K562 treated with DMSO at 1 percent for 12 hours (cell line): Measurements from ENCODE around the gene PLEKHH1. TPM values are rescaled to one million over a fixed set of nuclear protein-coding genes. Genes with fewer than 3 reads are reported as not detected.

Experiments used
- total RNA-seq: library from RNA; unstranded; fragments of 300-600 nt; gene quantifications from 2 replicates; pipeline ENCODE4 v1.2.3, GENCODE V29; 2022; ENCODE audit not compliant: insufficient read depth

Gene PLEKHH1
- total RNA-seq = 2.6 and 4.3 TPM in 2 replicates

DNA sequence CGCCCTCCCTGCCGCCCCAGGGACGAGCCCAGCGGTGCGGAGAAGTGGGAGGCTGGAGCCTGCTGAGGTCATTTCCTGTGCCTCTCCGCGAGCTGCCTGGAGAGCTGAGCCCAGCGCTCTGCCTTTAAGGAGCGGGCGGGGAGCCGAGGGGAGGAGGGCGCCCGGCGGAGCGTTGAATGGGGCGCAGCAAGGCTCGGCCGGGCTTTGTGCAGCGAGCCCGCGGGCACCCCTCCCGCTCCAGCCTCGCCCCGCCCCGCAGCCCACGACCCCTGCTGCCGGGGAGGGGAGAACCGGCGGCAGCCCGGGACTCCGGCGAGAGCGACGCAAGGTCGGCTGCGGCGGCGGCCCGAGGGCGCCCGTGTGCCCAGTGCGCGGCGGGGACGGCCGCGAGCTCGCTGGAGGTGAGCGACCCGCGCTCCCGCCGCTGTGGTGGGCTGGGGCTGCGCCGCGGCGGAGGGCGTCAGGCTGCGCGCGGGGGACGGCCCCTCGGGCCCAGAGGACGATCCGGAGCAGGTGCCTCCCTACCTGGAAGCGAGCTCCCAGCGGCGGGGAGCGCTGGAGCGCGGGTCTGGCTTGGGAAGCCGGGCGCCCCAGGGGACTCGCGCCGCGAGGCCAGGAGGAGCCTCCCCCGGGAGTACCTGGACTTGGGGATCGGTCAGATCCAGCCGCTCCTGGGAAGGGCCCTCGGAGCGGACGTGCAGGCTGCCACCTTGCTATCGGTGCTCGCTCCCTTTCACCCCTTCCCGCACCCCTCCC, at the start of gene PLEKHH1:
Gene PLEKHH1, plus strand, starts transcription at position 293 of the 756 bp plus-strand sequence. CDS start 8,578 bp downstream, outside the sequence.

DNA sequence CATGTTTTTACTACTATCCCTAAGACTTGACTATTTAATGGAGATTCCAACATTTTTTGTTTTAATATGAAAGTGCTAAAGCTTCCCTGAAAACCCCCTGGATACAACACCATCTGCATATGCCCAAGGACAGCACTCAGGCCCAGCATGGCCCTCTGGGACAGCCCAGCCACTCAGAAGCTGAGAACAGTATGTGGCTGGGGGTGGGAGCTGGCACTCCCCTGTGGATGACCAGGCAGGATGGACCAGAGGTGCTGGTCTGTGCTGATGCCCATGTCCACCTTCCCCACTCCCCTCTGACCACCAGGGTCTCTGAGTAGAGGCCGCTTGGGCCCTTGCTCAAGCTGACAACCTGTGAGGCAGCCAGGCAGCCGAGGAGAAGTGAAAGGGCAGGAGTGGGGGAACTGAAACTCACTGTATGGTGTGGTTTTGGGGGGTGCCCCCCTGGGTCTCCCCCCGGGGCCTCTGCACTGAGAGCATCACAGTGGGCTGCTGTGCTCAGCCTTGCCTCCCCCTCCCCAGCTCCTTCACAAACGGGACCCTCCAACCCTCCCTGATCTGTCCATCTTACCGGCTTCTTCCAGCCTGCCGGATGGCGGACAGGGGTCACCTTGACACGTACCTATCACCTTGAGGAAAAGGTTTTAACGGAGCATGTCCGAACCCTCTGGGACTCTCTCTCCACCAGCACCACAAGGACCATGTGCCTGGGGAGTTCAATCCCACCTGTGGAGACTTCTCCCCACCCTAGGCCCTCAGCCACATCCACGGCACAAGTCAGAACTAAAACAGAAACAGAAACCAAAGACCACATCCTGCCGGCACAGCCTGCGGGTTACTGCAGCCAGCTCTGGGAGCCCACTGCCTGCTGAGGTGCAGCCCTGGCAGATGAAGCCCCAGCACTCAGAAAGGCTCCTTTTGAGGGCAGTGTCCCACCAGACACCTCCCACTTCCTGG, 44.9 kb upstream of the PLEKHH1 start, which contains the start of gene TMEM229B:
Gene TMEM229B, minus strand, starts transcription at position 785 of the 957 bp plus-strand sequence. CDS start 14,798 bp downstream, outside the sequence.

DNA sequence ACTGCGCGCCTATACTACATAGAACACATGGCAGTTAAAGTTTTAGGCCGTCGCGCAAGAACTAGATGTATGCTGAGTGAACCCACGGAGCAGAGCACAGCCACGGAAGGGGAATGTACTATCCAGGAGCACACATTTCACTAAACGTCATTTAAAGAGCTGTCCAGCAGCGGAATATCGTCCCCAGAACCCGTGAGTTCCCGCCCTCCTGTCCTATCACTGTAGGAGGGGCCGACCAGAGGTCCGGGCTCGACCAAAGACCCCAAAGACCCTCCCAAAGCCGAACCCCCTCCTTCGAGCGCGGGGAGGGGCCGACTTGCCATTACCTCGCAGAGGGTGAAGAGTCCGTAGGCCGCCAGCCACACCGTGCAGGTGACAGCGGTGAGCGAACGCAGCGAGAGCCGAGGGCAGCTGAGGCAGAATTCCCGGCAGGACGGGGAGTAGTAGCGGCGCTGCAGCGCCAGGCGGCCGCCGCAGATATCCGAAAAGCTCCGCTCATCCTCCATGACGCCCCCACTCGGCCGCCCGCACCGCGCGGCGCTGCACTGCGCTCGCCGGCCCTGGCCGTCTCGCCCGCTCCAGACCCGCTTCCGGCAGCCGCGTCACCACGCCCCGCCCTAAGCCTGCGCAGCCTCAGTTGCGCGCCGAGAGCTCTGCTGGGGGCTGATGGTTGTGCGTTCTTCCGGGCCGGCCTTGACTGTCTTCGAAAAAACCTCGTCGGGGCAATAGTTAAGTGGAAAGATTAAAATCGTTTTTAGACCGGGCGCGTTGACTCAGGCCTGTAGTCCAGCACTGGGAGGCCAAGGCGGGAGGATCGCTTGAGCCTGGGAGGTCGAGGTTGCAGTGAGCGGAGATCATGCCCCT, 66.8 kb downstream of the PLEKHH1 start, which contains the start of gene PIGH:
Gene PIGH, minus strand, starts transcription at position 571 of the 864 bp plus-strand sequence. Its CDS starts 65 bp downstream, at position 506.

DNA sequence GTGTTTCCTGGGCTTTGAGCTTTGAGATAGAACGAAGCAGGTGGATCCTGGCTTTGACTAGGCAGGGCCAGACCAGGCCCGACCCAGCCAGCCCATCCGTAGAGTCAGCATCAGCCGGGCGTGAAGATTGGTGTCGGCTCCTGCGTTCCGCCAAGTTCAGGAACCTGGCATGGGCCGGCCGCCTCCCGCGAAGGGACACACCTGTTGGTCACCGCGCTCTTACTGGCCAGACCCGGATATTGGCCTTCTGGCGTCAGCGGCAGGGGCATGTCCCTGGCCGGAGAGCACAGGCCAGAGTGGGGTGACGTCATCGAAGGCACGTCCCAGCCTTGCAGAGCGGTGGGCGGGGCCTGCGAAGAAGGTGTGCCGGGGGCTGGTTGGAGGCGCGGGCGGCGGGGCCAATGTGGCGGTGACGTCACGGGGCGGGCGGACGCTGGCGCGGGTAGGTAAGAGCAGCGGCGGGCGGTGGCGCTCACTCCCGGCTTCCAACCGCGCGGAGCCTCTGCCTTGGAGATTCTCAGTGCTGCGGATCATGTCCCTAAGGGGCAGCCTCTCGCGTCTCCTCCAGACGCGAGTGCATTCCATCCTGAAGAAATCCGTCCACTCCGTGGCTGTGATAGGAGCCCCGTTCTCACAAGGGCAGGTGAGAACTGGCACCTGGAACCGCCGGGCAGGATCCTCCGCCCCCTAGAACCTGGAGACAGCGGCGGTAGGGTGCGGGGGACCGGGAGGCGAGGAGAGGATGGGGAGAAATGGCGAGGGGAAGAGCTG, 86.5 kb downstream of the PLEKHH1 start, which contains the start of gene ARG2:
Gene ARG2, plus strand, starts transcription at position 475 of the 771 bp plus-strand sequence. Its CDS starts 58 bp downstream, at position 533.

Other genes starting within 250 kb of the PLEKHH1 start
- 40.2 and 67.0 TPM in 2 replicates for gene ATP6V1D, start 173.5 kb upstream of the PLEKHH1 start, total RNA-seq
- 41.2 and 58.1 TPM in 2 replicates for gene EIF2S1, start 173.0 kb upstream of the PLEKHH1 start, total RNA-seq
- gene PLEK2, start 121.1 kb upstream of the PLEKHH1 start, total RNA-seq = not detected in 2 replicates
- 0.58 TPM in 1 of 2 replicates, not detected in the other for gene TMEM229B, start 44.6 kb upstream of the PLEKHH1 start, total RNA-seq
- 31.2 and 51.5 TPM in 2 replicates for gene PIGH, start 67.0 kb downstream of the PLEKHH1 start, total RNA-seq
- gene ARG2, start 86.6 kb downstream of the PLEKHH1 start, total RNA-seq = 21.5 and 35.5 TPM in 2 replicates
- gene VTI1B, start 141.3 kb downstream of the PLEKHH1 start, total RNA-seq = 42.4 and 53.2 TPM in 2 replicates
- gene RDH11, start 162.5 kb downstream of the PLEKHH1 start, total RNA-seq = 27.1 and 43.2 TPM in 2 replicates
- not detected in 2 replicates for gene RDH12, start 168.6 kb downstream of the PLEKHH1 start, total RNA-seq